ENCODE measurements around the gene ITGB1BP1. TPM values are rescaled to one million over a fixed set of nuclear protein-coding genes. Genes with fewer than 3 reads are reported as not detected.
A peak's percentile ranks its signal among the peaks of the same experiment; 100 is the strongest.

ITGB1BP1 gene
- polyA plus RNA-seq, 1 of the 3 experiments (the other 2 are of a cell fraction): 56.6 TPM

GRCh38 chr2:9428965-9429577, 5.7 kb upstream of the ITGB1BP1 start (continued):
- TF ChIP-seq, protein P1, sequence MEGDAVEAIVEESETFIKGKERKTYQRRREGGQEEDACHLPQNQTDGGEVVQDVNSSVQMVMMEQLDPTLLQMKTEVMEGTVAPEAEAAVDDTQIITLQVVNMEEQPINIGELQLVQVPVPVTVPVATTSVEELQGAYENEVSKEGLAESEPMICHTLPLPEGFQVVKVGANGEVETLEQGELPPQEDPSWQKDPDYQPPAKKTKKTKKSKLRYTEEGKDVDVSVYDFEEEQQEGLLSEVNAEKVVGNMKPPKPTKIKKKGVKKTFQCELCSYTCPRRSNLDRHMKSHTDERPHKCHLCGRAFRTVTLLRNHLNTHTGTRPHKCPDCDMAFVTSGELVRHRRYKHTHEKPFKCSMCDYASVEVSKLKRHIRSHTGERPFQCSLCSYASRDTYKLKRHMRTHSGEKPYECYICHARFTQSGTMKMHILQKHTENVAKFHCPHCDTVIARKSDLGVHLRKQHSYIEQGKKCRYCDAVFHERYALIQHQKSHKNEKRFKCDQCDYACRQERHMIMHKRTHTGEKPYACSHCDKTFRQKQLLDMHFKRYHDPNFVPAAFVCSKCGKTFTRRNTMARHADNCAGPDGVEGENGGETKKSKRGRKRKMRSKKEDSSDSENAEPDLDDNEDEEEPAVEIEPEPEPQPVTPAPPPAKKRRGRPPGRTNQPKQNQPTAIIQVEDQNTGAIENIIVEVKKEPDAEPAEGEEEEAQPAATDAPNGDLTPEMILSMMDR (IDR thresholded peaks at IDR 0.05): no peak
- TF ChIP-seq CHD2 (IDR thresholded peaks at IDR 0.05; ENCODE audit: low read length, partially characterized antibody) (no peak), SIN3A (IDR thresholded peaks at IDR 0.05; ENCODE audit: borderline replicate concordance, low read depth, low read length) (no peak), RAD21 (IDR thresholded peaks at IDR 0.05; ENCODE audit: low read length) (no peak), EP300 (IDR thresholded peaks at IDR 0.05; ENCODE audit: borderline replicate concordance in 1 of 2, low read depth in 1 of 2, low read length in 1 of 2) (no peak), IRF3 (IDR thresholded peaks at IDR 0.05; ENCODE audit: low read depth, low read length) (no peak), USF2 (IDR thresholded peaks at IDR 0.05; ENCODE audit: borderline replicate concordance, low read depth, low read length) (no peak)

GRCh38 chr2:9424447-9425164, 1.3 kb upstream of the ITGB1BP1 start:
- DNase-seq: no peak
- 48% methylated on average over 11 of the region's 11 CpGs for WGBS (ENCODE audit: low lambda C conversion rate)
- Histone ChIP-seq H3K4me1 (ENCODE audit: control insufficient read depth in 1 of 2, insufficient read depth in 2 of 2, low read depth in 1 of 2, low read length in 1 of 2) (peaks cover 32 to 33% of the 10 kb centered on the region in 2 experiments), H3K4me3 (ENCODE audit: low read depth in 2 of 2, low read length in 1 of 2) (peak overlapping the region; percentile 99 to 100), H3K9me2 (no peaks in the 10 kb centered on the region), H4K20me1 (ENCODE audit: insufficient read depth) (peaks cover 10% of the 10 kb centered on the region), H3K9ac (peak overlapping the region; percentile 97), H3K4me2 (peak overlapping the region; percentile 97), H2AFZ (ENCODE audit: low read depth) (0 out of 2 replicates have a peak overlapping the region, but pooled peaks have one; percentile 86), H3K27ac (ENCODE audit: low read depth in 2 of 2, low read length in 1 of 2) (peak overlapping the region in 1 of 2 experiments; percentile 81; a peak in 2 of 4 replicates), H3K36me3 (replicated peaks in 1 of 2; ENCODE audit: control insufficient read depth in 1 of 2, insufficient read depth in 2 of 2, low read length in 1 of 2) (peaks cover 8 to 21% of the 10 kb centered on the region in 2 experiments), H3F3A (replicated peaks; ENCODE audit: insufficient read depth) (no peaks in the 10 kb centered on the region), H3K79me2 (ENCODE audit: insufficient read depth) (peaks cover 74% of the 10 kb centered on the region), H3K27me3 (ENCODE audit: insufficient read depth) (no peaks in the 10 kb centered on the region), H3K9me3 (no peaks in the 10 kb centered on the region)
- ChIA-PET POLR2A (no interaction called here), CTCF (interaction anchor here (0.7 to 1.3 kb wide), 4 partner anchors 25 to 696 kb away, joined by 3 read pairs; no protein-coding TSS in a partner anchor)
- TF ChIP-seq CHD2 (IDR thresholded peaks at IDR 0.05; ENCODE audit: low read length, partially characterized antibody): no peak
- TF ChIP-seq EZH2phosphoT487 (IDR thresholded peaks at IDR 0.05; ENCODE audit: borderline replicate concordance, low read depth): no peak
- no peak for TF ChIP-seq IRF3 (IDR thresholded peaks at IDR 0.05; ENCODE audit: low read depth, low read length)
- no peak for TF ChIP-seq TAF1 (IDR thresholded peaks at IDR 0.05; ENCODE audit: borderline replicate concordance, low read depth, low read length)
- TF ChIP-seq, protein P2, sequence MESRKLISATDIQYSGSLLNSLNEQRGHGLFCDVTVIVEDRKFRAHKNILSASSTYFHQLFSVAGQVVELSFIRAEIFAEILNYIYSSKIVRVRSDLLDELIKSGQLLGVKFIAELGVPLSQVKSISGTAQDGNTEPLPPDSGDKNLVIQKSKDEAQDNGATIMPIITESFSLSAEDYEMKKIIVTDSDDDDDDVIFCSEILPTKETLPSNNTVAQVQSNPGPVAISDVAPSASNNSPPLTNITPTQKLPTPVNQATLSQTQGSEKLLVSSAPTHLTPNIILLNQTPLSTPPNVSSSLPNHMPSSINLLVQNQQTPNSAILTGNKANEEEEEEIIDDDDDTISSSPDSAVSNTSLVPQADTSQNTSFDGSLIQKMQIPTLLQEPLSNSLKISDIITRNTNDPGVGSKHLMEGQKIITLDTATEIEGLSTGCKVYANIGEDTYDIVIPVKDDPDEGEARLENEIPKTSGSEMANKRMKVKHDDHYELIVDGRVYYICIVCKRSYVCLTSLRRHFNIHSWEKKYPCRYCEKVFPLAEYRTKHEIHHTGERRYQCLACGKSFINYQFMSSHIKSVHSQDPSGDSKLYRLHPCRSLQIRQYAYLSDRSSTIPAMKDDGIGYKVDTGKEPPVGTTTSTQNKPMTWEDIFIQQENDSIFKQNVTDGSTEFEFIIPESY (IDR thresholded peaks at IDR 0.05; ENCODE audit: borderline replicate concordance, low read depth): no peak
- TF ChIP-seq GATA2 (CRISPR knock-in tag; IDR thresholded peaks at IDR 0.05): no peak
- no peak for TF ChIP-seq USF1 (IDR thresholded peaks at IDR 0.05; ENCODE audit: borderline replicate concordance, low read depth)
- no peak for TF ChIP-seq FOXJ3 (CRISPR knock-in tag; IDR thresholded peaks at IDR 0.05)
- no peak for TF ChIP-seq JUND (IDR thresholded peaks at IDR 0.05)
- TF ChIP-seq SMC3 (IDR thresholded peaks at IDR 0.05; ENCODE audit: low read depth, low read length): no peak
- TF ChIP-seq YY1 (IDR thresholded peaks at IDR 0.05; ENCODE audit: low read depth): no peak

Data from SK-N-SH (cell line).